Endothelial cell of umbilical vein (primary cell): ENCODE data around the gene STYXL1. TPM values are rescaled to one million over a fixed set of nuclear protein-coding genes. Genes with fewer than 3 reads are reported as not detected.

Experiments
- BruUV-seq: library from RNA; stranded (reverse); fragments of 400-500 nt; replicated peaks from 2 replicates; lab custom pipeline; 2021; lab: Mats Ljungman, UMichigan
- CTCF ChIA-PET: fragments of 300-600, 350-600 bp; sonication (Branson Sonifier 250); formaldehyde crosslinking; loops from one replicate; lab custom pipeline; 2021; ENCODE audit warnings: antibody characterized with exemption, inconsistent platforms; lab: Charles Lee
- POLR2A ChIA-PET: fragments of 300-600, 350-600 bp; sonication (Branson Sonifier 250); formaldehyde crosslinking; loops from one replicate; lab custom pipeline; 2021; ENCODE audit warnings: antibody characterized with exemption, inconsistent platforms; lab: Charles Lee
- DNase-seq: peaks from one replicate; pipeline ENCODE4 v3.0.0-alpha.2; 2011; ENCODE audit warnings: low read depth, low spot score
- FAIRE-seq: peaks from 2 replicates; lab custom pipeline; 2011; peaks lifted over from hg19 to GRCh38; lab: Jason Lieb, UNC
- H2AFZ ChIP-seq: 2 replicates; pipeline ENCODE4 v1.6.0; 2012; ENCODE audit warnings: low read depth, low read length, control low read depth, inconsistent platforms
- H3K27ac ChIP-seq: 2 replicates; pipeline ENCODE4 v1.5.1; 2011; ENCODE audit warnings: low read depth, mild to moderate bottlenecking, control low read depth, low read length, moderate library complexity; ENCODE audit not compliant: insufficient read depth
- H3K27me3 ChIP-seq, 2 experiments: 2 replicates each; pipeline versions ENCODE4 v1.6.0 to v1.6.1; 2011; ENCODE audit warnings: low read length in 2 of 2, mixed read lengths in 1 of 2; ENCODE audit not compliant: control insufficient read depth in 2 of 2, insufficient read depth in 2 of 2
- H3K36me3 ChIP-seq, 2 experiments: 2 replicates in 1 of 2; 3 replicates in 1 of 2; pipeline ENCODE4 v1.5.1; 2011; ENCODE audit warnings: low read length in 2 of 2, mild to moderate bottlenecking in 1 of 2, moderate library complexity in 1 of 2; ENCODE audit not compliant: control insufficient read depth in 2 of 2, insufficient read depth in 2 of 2; ENCODE audit errors: extremely low read depth in 1 of 2
- H3K4me1 ChIP-seq: 3 replicates; pipeline ENCODE4 v1.5.1; 2011; ENCODE audit warnings: mild to moderate bottlenecking, low read length; ENCODE audit not compliant: control insufficient read depth, insufficient read depth; ENCODE audit errors: extremely low read depth
- H3K4me2 ChIP-seq: 2 replicates; pipeline ENCODE4 v1.6.1; 2011; ENCODE audit warnings: low read length, control low read depth, mixed read lengths; ENCODE audit not compliant: insufficient read depth
- H3K4me3 ChIP-seq, 3 experiments: fragments of 200-600 bp in 1 of 3; sonication (generic), shearing (Covaris generic) in 1 of 3; replicated peaks in 1 of 3; 2 replicates each; pipeline ENCODE4 v1.5.1; 2011 to 2016; ENCODE audit warnings: control low read depth in 3 of 3, low read length in 3 of 3, mild to moderate bottlenecking in 2 of 3, inconsistent platforms in 1 of 3, low read depth in 1 of 3, moderate library complexity in 1 of 3; ENCODE audit not compliant: insufficient read depth in 1 of 3
- H3K79me2 ChIP-seq: 2 replicates; pipeline ENCODE4 v1.6.0; 2012; ENCODE audit warnings: low read length, inconsistent platforms; ENCODE audit not compliant: control insufficient read depth, insufficient read depth
- H3K9ac ChIP-seq: replicated peaks from 2 replicates; pipeline ENCODE3; 2011; ENCODE audit warnings: low read length, control low read depth; ENCODE audit not compliant: insufficient read depth; ENCODE audit errors: extremely low read depth
- H3K9me1 ChIP-seq: replicated peaks from 3 replicates; pipeline ENCODE4 v1.6.0; 2011; ENCODE audit warnings: mild to moderate bottlenecking, low read length; ENCODE audit not compliant: control insufficient read depth, insufficient read depth; ENCODE audit errors: extremely low read depth
- H3K9me3 ChIP-seq: replicated peaks from 2 replicates; pipeline ENCODE4 v1.5.1; 2012; ENCODE audit warnings: low read length, inconsistent platforms; ENCODE audit not compliant: control insufficient read depth, insufficient read depth
- H4K20me1 ChIP-seq: replicated peaks from 2 replicates; pipeline ENCODE3; 2011; ENCODE audit warnings: mild to moderate bottlenecking, low read length; ENCODE audit not compliant: control insufficient read depth, insufficient read depth; ENCODE audit errors: extremely low read depth
- CTCF ChIP-seq, 2 donors: IDR thresholded peaks; 1 replicate in 1 of 2; 2 replicates in 1 of 2; pipeline ENCODE4 v1.5.1; 2011; ENCODE audit warnings: low read length in 2 of 2, mild to moderate bottlenecking in 2 of 2, moderate library complexity in 2 of 2, control low read depth in 1 of 2, inconsistent platforms in 1 of 2, low read depth in 1 of 2; ENCODE audit not compliant: insufficient read depth in 1 of 2; ENCODE audit errors: extremely low read depth in 1 of 2
- EZH2 ChIP-seq: IDR thresholded peaks from 2 replicates; pipeline ENCODE4 v1.6.1; 2012; ENCODE audit warnings: borderline replicate concordance, low read depth, mild to moderate bottlenecking, moderate library complexity, low read length, inconsistent platforms; ENCODE audit not compliant: severe bottlenecking
- FOS ChIP-seq: IDR thresholded peaks from 2 replicates; pipeline ENCODE4 v1.6.1; 2011; ENCODE audit warnings: mild to moderate bottlenecking, low read length, moderate library complexity, borderline replicate concordance; ENCODE audit not compliant: insufficient read depth
- GATA2 ChIP-seq: IDR thresholded peaks from 2 replicates; pipeline ENCODE4 v1.7.0; 2011; ENCODE audit warnings: low read depth, mild to moderate bottlenecking, moderate library complexity, mixed read lengths, low read length; ENCODE audit not compliant: insufficient read length, insufficient read depth
- JUN ChIP-seq: IDR thresholded peaks from 2 replicates; pipeline ENCODE4 v1.6.1; 2011; ENCODE audit warnings: borderline replicate concordance, low read depth; ENCODE audit not compliant: insufficient read length, insufficient read depth
- MAX ChIP-seq: IDR thresholded peaks from 2 replicates; pipeline ENCODE4 v1.6.1; 2011; ENCODE audit not compliant: insufficient read depth, insufficient read length
- MYC ChIP-seq: IDR thresholded peaks from one replicate; pipeline ENCODE4 v1.6.1; 2011; ENCODE audit warnings: mild to moderate bottlenecking, low read depth, low read length
- POLR2A ChIP-seq: IDR thresholded peaks from 2 replicates; pipeline ENCODE4 v1.6.1; 2012; ENCODE audit warnings: low read depth, mild to moderate bottlenecking, control low read depth, low read length
- POLR2AphosphoS5 ChIP-seq: IDR thresholded peaks from 2 replicates; pipeline ENCODE4 v1.6.1; 2012; ENCODE audit warnings: low read depth, mild to moderate bottlenecking, control low read depth, low read length, moderate library complexity; ENCODE audit not compliant: insufficient read depth
- dilution Hi-C: fragments of 300-500 bp; cut with MboI; formaldehyde crosslinking; loops from one replicate; pipeline ENCODE4 v1.15.0; 2019; ENCODE audit warnings: low sequenced_read_pairs; ENCODE audit not compliant: extremely low pct_ligation_motif_present
- intact Hi-C: fragments of 100-400 bp; cut with micrococcal nuclease; formaldehyde crosslinking; loops from one replicate; pipeline ENCODE4 v1.10.0; 2022
- polyA plus RNA-seq, 4 experiments: library from polyadenylated mRNA; depleted of rRNA in 3 of 4; stranded (reverse) in 3 of 4; unstranded in 1 of 4; fragments of >200 nt; gene quantifications; 2 replicates each; pipeline versions ENCODE4 v1.2.1 to v1.2.3, GENCODE V29; 2011 to 2012; ENCODE audit warnings: missing spikeins in 1 of 4
- total RNA-seq: library from RNA; stranded (reverse); gene quantifications from 2 replicates; pipeline ENCODE4 v1.2.3, GENCODE V29; 2021

STYXL1 gene
- total and polyA plus RNA-seq, 2 donors (not counting 3 experiments of a cell fraction or from before 2014, with no cell fraction given) = 23.0 to 67.6 TPM

- H3K27me3 ChIP-seq = no peaks in the 10 kb centered on the region
- no peaks in the 10 kb centered on the region for H4K20me1 ChIP-seq
- TF ChIP-seq FOS (no peak), MYC (no peak), GATA2 (no peak), MAX (no peak), JUN (no peak), EZH2 (no peak), POLR2AphosphoS5 (no peak), POLR2A (no peak), CTCF (IDR thresholded peaks at IDR 0.05; ENCODE audit: extremely low read depth in 1 of 2, insufficient read depth in 1 of 2, low read depth in 1 of 2, low read length in 2 of 2) (no peak)
- no peak for DNase-seq
- no peaks in the 10 kb centered on the region for H3K9me3 ChIP-seq
- H3K9me1 ChIP-seq = no peaks in the 10 kb centered on the region
- H3K4me1 ChIP-seq = peaks cover 20% of the 10 kb centered on the region
- dilution Hi-C loops = no loop called here
- H3K4me2 ChIP-seq = no peak overlapping the region
- H3K27ac ChIP-seq = no peak overlapping the region
- H3K4me3 ChIP-seq = no peak overlapping the region
- CTCF ChIA-PET = no interaction called here
- no peak overlapping the region for H3K9ac ChIP-seq
- no peaks in the 10 kb centered on the region for H3K79me2 ChIP-seq
- H2AFZ ChIP-seq = no peak overlapping the region
- no TSS peak for BruUV-seq
- FAIRE-seq = no peak
- no peaks in the 10 kb centered on the region for H3K36me3 ChIP-seq
- POLR2A ChIA-PET = no interaction called here
- intact Hi-C loops = loop anchor here (5.0 to 10.0 kb wide), 2 partner anchors 32 to 205 kb away; no protein-coding TSS in a partner anchor
These were observed 42.2 kb upstream of the STYXL1 start for GRCh38 chr7:76089865-76090475.
